CD4-positive, alpha-beta T cell treated with Interleukin-4 for 1 hour (primary cell): ENCODE measurements around the gene RRP8.

Source experiments
- DNase-seq, 2 donors: peaks; one replicate each; pipeline ENCODE4 v3.0.0-alpha.2; 2020 to 2022

RRP8 gene

GRCh38 chr11:6566704-6567370 lies 36.6 kb downstream of the RRP8 start:
- DNase-seq = no peak

- no peak for DNase-seq
These were observed 37.3 kb downstream of the RRP8 start for GRCh38 chr11:6565988-6566703.

- DNase-seq = no peak
These were observed 38.1 kb downstream of the RRP8 start for GRCh38 chr11:6565325-6565724.

- no peak for DNase-seq
These were observed 39.7 kb downstream of the RRP8 start for GRCh38 chr11:6563667-6564066.

- DNase-seq = no peak
These were observed 40.2 kb downstream of the RRP8 start for GRCh38 chr11:6563121-6563619.

- no peak for DNase-seq
These were observed 42.1 kb downstream of the RRP8 start for GRCh38 chr11:6561288-6561687.

- no peak for DNase-seq
These were observed 44.0 kb downstream of the RRP8 start for GRCh38 chr11:6559369-6559768.

GRCh38 chr11:6557761-6558674 lies 45.4 kb downstream of the RRP8 start:
- DNase-seq = no peak

- DNase-seq = no peak
These were observed 46.4 kb downstream of the RRP8 start for GRCh38 chr11:6557063-6557462.

GRCh38 chr11:6556139-6556949 lies 47.1 kb downstream of the RRP8 start:
- no peak for DNase-seq

GRCh38 chr11:6554828-6555706 lies 48.3 kb downstream of the RRP8 start:
- DNase-seq = no peak

- DNase-seq = no peak
These were observed 49.8 kb downstream of the RRP8 start for GRCh38 chr11:6553634-6554033.

GRCh38 chr11:6548641-6549040 lies 54.8 kb downstream of the RRP8 start:
- no peak for DNase-seq

- no peak for DNase-seq
These were observed 55.3 kb downstream of the RRP8 start for GRCh38 chr11:6548121-6548520.

- DNase-seq = no peak
These were observed 56.2 kb downstream of the RRP8 start for GRCh38 chr11:6547177-6547576.

- no peak for DNase-seq
These were observed 56.7 kb downstream of the RRP8 start for GRCh38 chr11:6546735-6547134.

GRCh38 chr11:6545917-6546605 lies 57.4 kb downstream of the RRP8 start:
- no peak for DNase-seq
